Tibial artery (tissue), 4 donors: ENCODE data around the gene DNAJC6.

Experiments
- DNase-seq, 2 donors: peaks; one replicate each; pipeline ENCODE4 v3.0.0-alpha.2; 2019
- H3K27ac ChIP-seq, 2 donors: fragments of 200-600 bp; sonication (generic) in 1 of 2; 1 replicate in 1 of 2; 2 replicates in 1 of 2; pipeline ENCODE4 v1.5.1; 2018 to 2019; ENCODE audit warnings: mild to moderate bottlenecking in 1 of 2
- H3K27me3 ChIP-seq, 2 donors: fragments of 200-600 bp; sonication (generic) in 1 of 2; one replicate each; pipeline versions ENCODE4 v1.5.1 to v1.6.0; 2016 to 2019
- H3K36me3 ChIP-seq, 3 donors: fragments of 200-600 bp; sonication (generic) in 2 of 3; one replicate each; pipeline ENCODE4 v1.5.1; 2016 to 2019; ENCODE audit warnings: mild to moderate bottlenecking in 2 of 3
- H3K4me1 ChIP-seq, 4 donors: fragments of 200-600 bp; sonication (generic) in 2 of 4; 1 replicate in 3 of 4; 2 replicates in 1 of 4; pipeline ENCODE4 v1.5.1; 2016 to 2019
- H3K4me3 ChIP-seq, 2 donors: fragments of 200-600 bp; sonication (generic) in 1 of 2; 1 replicate in 1 of 2; 2 replicates in 1 of 2; pipeline ENCODE4 v1.5.1; 2018 to 2019; ENCODE audit warnings: mild to moderate bottlenecking in 2 of 2
- H3K9me3 ChIP-seq, 3 donors: fragments of 200-600 bp; sonication (generic) in 1 of 3; one replicate each; pipeline ENCODE4 v1.5.1; 2016 to 2019
- intact Hi-C: fragments of 100-400 bp; cut with DNase I; formaldehyde crosslinking; loops from one replicate; pipeline ENCODE4 v1.15.0; 2023; ENCODE audit warnings: low total_unique reads
- TF ChIP-seq, protein P1 (sequence below), 2 experiments: fragments of 200-600 bp in 1 of 2; fragments of 450-650 bp in 1 of 2; IDR thresholded peaks; one replicate each; pipeline ENCODE4 v1.5.1; 2017 to 2019; ENCODE audit warnings: antibody characterized with exemption in 2 of 2, mild to moderate bottlenecking in 1 of 2, moderate library complexity in 1 of 2

DNAJC6 gene

DNA sequence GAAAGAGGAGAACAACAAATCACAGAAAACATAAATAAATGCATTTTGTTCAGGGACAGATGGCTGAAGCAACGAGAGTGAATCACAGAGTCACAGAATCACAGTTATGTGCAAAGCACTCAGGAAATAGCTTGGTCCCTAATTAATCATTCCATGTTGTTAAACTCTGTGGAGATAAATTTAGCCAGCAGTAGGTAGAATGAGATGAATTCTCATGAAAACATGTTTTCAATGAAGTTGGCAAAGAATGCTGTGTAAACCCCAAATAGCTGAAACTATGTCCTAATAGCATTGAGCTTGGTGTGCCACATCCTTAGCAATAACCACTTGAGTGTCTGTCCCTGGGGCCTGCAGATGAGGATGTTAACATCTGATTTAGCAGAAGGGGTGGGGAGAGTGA lies 131.6 kb downstream of the DNAJC6 start:
- Histone ChIP-seq H3K9me3 (no peaks in the 10 kb centered on the region), H3K4me3 (no peak overlapping the region), H3K36me3 (no peaks in the 10 kb centered on the region), H3K27ac (no peak overlapping the region), H3K27me3 (no peaks in the 10 kb centered on the region), H3K4me1 (peaks cover 0 to 5% (median 2%) of the 10 kb centered on the region in 4 donors)
- intact Hi-C loops = no loop called here
- DNase-seq = no peak
- TF ChIP-seq, protein P1, sequence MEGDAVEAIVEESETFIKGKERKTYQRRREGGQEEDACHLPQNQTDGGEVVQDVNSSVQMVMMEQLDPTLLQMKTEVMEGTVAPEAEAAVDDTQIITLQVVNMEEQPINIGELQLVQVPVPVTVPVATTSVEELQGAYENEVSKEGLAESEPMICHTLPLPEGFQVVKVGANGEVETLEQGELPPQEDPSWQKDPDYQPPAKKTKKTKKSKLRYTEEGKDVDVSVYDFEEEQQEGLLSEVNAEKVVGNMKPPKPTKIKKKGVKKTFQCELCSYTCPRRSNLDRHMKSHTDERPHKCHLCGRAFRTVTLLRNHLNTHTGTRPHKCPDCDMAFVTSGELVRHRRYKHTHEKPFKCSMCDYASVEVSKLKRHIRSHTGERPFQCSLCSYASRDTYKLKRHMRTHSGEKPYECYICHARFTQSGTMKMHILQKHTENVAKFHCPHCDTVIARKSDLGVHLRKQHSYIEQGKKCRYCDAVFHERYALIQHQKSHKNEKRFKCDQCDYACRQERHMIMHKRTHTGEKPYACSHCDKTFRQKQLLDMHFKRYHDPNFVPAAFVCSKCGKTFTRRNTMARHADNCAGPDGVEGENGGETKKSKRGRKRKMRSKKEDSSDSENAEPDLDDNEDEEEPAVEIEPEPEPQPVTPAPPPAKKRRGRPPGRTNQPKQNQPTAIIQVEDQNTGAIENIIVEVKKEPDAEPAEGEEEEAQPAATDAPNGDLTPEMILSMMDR (IDR thresholded peaks at IDR 0.05) = no peak

DNA sequence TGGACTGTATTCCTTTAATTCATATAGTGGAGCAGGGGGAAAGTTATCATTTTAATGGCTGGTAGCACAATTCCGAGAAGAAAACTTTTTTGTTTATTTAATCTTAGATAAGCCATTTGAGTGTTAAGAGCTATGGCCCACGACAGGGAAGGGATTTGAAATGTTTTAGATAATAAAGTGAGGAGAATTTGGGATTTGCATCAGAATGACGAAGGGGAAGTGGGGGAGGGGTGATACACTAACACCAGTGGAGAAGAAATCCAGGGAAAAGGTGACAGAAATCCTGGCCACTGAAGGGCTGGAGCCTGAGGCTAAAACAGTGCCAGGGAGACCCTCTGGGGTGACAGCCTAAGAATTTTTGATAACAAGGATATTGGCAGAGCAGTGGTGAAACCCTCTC lies 132.1 kb downstream of the DNAJC6 start:
- DNase-seq = no peak
- H3K27me3 ChIP-seq = no peaks in the 10 kb centered on the region
- intact Hi-C loops = no loop called here
- H3K4me1 ChIP-seq = no peaks in the 10 kb centered on the region
- H3K27ac ChIP-seq = no peak overlapping the region
- no peak overlapping the region for H3K4me3 ChIP-seq
- no peaks in the 10 kb centered on the region for H3K9me3 ChIP-seq
- TF ChIP-seq, protein P1 (IDR thresholded peaks at IDR 0.05) = no peak
- H3K36me3 ChIP-seq = no peaks in the 10 kb centered on the region

DNA sequence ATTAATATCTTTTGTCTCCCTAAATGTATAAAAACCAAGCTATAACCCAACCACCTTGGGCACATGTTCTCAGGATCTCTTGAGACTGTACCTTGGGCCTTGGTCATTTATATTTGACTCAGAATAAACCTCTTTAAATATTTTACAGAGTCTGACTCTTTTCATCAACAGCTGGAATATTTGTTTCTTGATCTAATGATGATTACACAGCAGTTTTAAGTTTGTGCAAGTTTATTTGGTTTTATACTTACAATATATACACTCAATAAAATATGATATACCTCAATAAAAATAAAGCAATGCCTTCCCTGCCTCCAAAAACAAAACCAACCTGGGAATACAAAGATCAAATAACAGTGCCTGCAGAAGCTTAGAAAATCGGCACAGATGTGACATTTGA lies 133.1 kb downstream of the DNAJC6 start:
- no peak for DNase-seq
- Histone ChIP-seq H3K36me3 (no peaks in the 10 kb centered on the region), H3K27me3 (no peaks in the 10 kb centered on the region), H3K9me3 (no peaks in the 10 kb centered on the region), H3K4me3 (no peak overlapping the region), H3K4me1 (no peaks in the 10 kb centered on the region), H3K27ac (no peak overlapping the region)
- intact Hi-C loops = no loop called here
- TF ChIP-seq, protein P1 (IDR thresholded peaks at IDR 0.05) = no peak

DNA sequence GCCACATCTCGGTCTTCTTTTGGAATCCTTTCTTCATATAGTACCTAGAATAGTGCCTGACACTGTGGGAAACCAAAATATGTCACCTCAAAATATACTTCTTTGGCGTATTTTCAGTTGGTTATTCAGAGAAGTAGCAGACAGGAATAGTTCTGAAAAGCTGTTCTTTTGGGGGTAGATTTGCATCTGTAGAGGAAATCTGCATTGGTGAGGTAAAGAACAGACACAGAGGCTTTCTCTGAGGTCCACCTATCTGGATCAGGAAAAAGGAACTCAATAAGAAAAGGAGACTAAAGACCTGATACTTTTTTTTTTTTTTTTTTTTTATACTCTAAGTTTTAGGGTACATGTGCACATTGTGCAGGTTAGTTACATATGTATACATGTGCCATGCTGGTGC lies 134.3 kb downstream of the DNAJC6 start:
- Histone ChIP-seq H3K27me3 (no peaks in the 10 kb centered on the region), H3K36me3 (no peaks in the 10 kb centered on the region), H3K4me3 (no peak overlapping the region), H3K27ac (no peak overlapping the region), H3K4me1 (no peaks in the 10 kb centered on the region), H3K9me3 (no peaks in the 10 kb centered on the region)
- TF ChIP-seq, protein P1 (IDR thresholded peaks at IDR 0.05) = no peak
- intact Hi-C loops = no loop called here
- no peak for DNase-seq

DNA sequence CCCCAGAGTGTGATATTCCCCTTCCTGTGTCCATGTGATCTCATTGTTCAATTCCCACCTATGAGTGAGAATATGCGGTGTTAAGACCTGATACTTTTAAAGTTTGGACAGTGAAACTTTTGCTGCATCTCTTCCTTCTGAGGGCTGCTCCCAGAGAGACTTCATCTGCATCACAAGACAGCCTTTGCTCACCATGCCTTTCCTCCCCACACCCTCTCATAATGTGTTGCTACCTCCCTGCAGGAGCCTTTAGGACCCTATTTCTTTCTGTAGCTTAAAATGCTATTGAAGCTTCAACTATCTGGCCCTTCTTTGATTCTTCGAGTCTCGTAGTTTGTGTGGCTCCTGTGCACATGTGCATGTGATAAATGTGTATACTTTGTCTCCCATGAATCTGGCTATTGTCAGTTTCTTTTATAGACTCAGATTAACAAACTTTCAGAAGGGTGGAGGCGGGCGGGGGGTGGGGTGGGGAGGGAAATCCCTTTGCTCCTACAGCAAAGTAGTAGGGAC lies 134.8 kb downstream of the DNAJC6 start:
- no peaks in the 10 kb centered on the region for H3K9me3 ChIP-seq
- H3K36me3 ChIP-seq = no peaks in the 10 kb centered on the region
- no peak for DNase-seq
- no peak overlapping the region for H3K27ac ChIP-seq
- no peaks in the 10 kb centered on the region for H3K4me1 ChIP-seq
- no peak overlapping the region for H3K4me3 ChIP-seq
- intact Hi-C loops = no loop called here
- no peaks in the 10 kb centered on the region for H3K27me3 ChIP-seq
- TF ChIP-seq, protein P1 (IDR thresholded peaks at IDR 0.05) = no peak

DNA sequence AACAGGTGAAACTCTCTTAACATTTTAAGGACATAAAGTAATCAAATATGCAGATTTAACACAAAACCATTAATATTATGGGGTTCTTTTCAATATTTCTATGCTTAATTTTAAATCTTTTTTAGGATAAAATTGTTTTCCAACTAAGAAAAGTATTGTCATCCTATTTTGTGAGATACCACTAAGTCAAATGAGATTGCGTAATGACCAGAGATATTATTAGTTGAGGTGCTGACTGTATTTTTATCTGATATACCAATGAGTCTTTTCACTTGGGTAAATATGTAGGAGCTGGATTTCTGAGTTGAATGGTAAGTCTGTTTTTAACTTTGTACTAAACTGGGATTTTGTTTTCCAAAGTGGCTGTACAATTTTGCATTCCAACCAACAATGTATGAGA lies 136.5 kb downstream of the DNAJC6 start:
- Histone ChIP-seq H3K36me3 (no peaks in the 10 kb centered on the region), H3K4me1 (no peaks in the 10 kb centered on the region), H3K4me3 (no peak overlapping the region), H3K9me3 (no peaks in the 10 kb centered on the region), H3K27ac (no peak overlapping the region), H3K27me3 (no peaks in the 10 kb centered on the region)
- intact Hi-C loops = no loop called here
- TF ChIP-seq, protein P1 (IDR thresholded peaks at IDR 0.05) = no peak
- DNase-seq = no peak
